Endothelial cell of umbilical vein (primary cell): ENCODE data around the gene OR10G8. TPM values are rescaled to one million over a fixed set of nuclear protein-coding genes. Genes with fewer than 3 reads are reported as not detected.

Source experiments
- BruUV-seq: library from RNA; stranded (reverse); fragments of 400-500 nt; replicated peaks from 2 replicates; lab custom pipeline; 2021; lab: Mats Ljungman, UMichigan
- CTCF ChIA-PET: fragments of 300-600, 350-600 bp; sonication (Branson Sonifier 250); formaldehyde crosslinking; loops from one replicate; lab custom pipeline; 2021; ENCODE audit warnings: antibody characterized with exemption, inconsistent platforms; lab: Charles Lee
- POLR2A ChIA-PET: fragments of 300-600, 350-600 bp; sonication (Branson Sonifier 250); formaldehyde crosslinking; loops from one replicate; lab custom pipeline; 2021; ENCODE audit warnings: antibody characterized with exemption, inconsistent platforms; lab: Charles Lee
- DNase-seq: peaks from one replicate; pipeline ENCODE4 v3.0.0-alpha.2; 2011; ENCODE audit warnings: low read depth, low spot score
- FAIRE-seq: peaks from 2 replicates; lab custom pipeline; 2011; peaks lifted over from hg19 to GRCh38; lab: Jason Lieb, UNC
- H2AFZ ChIP-seq: 2 replicates; pipeline ENCODE4 v1.6.0; 2012; ENCODE audit warnings: low read depth, low read length, control low read depth, inconsistent platforms
- H3K27ac ChIP-seq: 2 replicates; pipeline ENCODE4 v1.5.1; 2011; ENCODE audit warnings: low read depth, mild to moderate bottlenecking, control low read depth, low read length, moderate library complexity; ENCODE audit not compliant: insufficient read depth
- H3K27me3 ChIP-seq, 2 experiments: 2 replicates each; pipeline versions ENCODE4 v1.6.0 to v1.6.1; 2011; ENCODE audit warnings: low read length in 2 of 2, mixed read lengths in 1 of 2; ENCODE audit not compliant: control insufficient read depth in 2 of 2, insufficient read depth in 2 of 2
- H3K36me3 ChIP-seq, 2 experiments: 2 replicates in 1 of 2; 3 replicates in 1 of 2; pipeline ENCODE4 v1.5.1; 2011; ENCODE audit warnings: low read length in 2 of 2, mild to moderate bottlenecking in 1 of 2, moderate library complexity in 1 of 2; ENCODE audit not compliant: control insufficient read depth in 2 of 2, insufficient read depth in 2 of 2; ENCODE audit errors: extremely low read depth in 1 of 2
- H3K4me1 ChIP-seq: 3 replicates; pipeline ENCODE4 v1.5.1; 2011; ENCODE audit warnings: mild to moderate bottlenecking, low read length; ENCODE audit not compliant: control insufficient read depth, insufficient read depth; ENCODE audit errors: extremely low read depth
- H3K4me2 ChIP-seq: 2 replicates; pipeline ENCODE4 v1.6.1; 2011; ENCODE audit warnings: low read length, control low read depth, mixed read lengths; ENCODE audit not compliant: insufficient read depth
- H3K4me3 ChIP-seq, 3 experiments: fragments of 200-600 bp in 1 of 3; sonication (generic), shearing (Covaris generic) in 1 of 3; replicated peaks in 1 of 3; 2 replicates each; pipeline ENCODE4 v1.5.1; 2011 to 2016; ENCODE audit warnings: control low read depth in 3 of 3, low read length in 3 of 3, mild to moderate bottlenecking in 2 of 3, inconsistent platforms in 1 of 3, low read depth in 1 of 3, moderate library complexity in 1 of 3; ENCODE audit not compliant: insufficient read depth in 1 of 3
- H3K79me2 ChIP-seq: 2 replicates; pipeline ENCODE4 v1.6.0; 2012; ENCODE audit warnings: low read length, inconsistent platforms; ENCODE audit not compliant: control insufficient read depth, insufficient read depth
- H3K9ac ChIP-seq: replicated peaks from 2 replicates; pipeline ENCODE3; 2011; ENCODE audit warnings: low read length, control low read depth; ENCODE audit not compliant: insufficient read depth; ENCODE audit errors: extremely low read depth
- H3K9me1 ChIP-seq: replicated peaks from 3 replicates; pipeline ENCODE4 v1.6.0; 2011; ENCODE audit warnings: mild to moderate bottlenecking, low read length; ENCODE audit not compliant: control insufficient read depth, insufficient read depth; ENCODE audit errors: extremely low read depth
- H3K9me3 ChIP-seq: replicated peaks from 2 replicates; pipeline ENCODE4 v1.5.1; 2012; ENCODE audit warnings: low read length, inconsistent platforms; ENCODE audit not compliant: control insufficient read depth, insufficient read depth
- H4K20me1 ChIP-seq: replicated peaks from 2 replicates; pipeline ENCODE3; 2011; ENCODE audit warnings: mild to moderate bottlenecking, low read length; ENCODE audit not compliant: control insufficient read depth, insufficient read depth; ENCODE audit errors: extremely low read depth
- CTCF ChIP-seq, 2 donors: IDR thresholded peaks; 1 replicate in 1 of 2; 2 replicates in 1 of 2; pipeline ENCODE4 v1.5.1; 2011; ENCODE audit warnings: low read length in 2 of 2, mild to moderate bottlenecking in 2 of 2, moderate library complexity in 2 of 2, control low read depth in 1 of 2, inconsistent platforms in 1 of 2, low read depth in 1 of 2; ENCODE audit not compliant: insufficient read depth in 1 of 2; ENCODE audit errors: extremely low read depth in 1 of 2
- EZH2 ChIP-seq: IDR thresholded peaks from 2 replicates; pipeline ENCODE4 v1.6.1; 2012; ENCODE audit warnings: borderline replicate concordance, low read depth, mild to moderate bottlenecking, moderate library complexity, low read length, inconsistent platforms; ENCODE audit not compliant: severe bottlenecking
- FOS ChIP-seq: IDR thresholded peaks from 2 replicates; pipeline ENCODE4 v1.6.1; 2011; ENCODE audit warnings: mild to moderate bottlenecking, low read length, moderate library complexity, borderline replicate concordance; ENCODE audit not compliant: insufficient read depth
- GATA2 ChIP-seq: IDR thresholded peaks from 2 replicates; pipeline ENCODE4 v1.7.0; 2011; ENCODE audit warnings: low read depth, mild to moderate bottlenecking, moderate library complexity, mixed read lengths, low read length; ENCODE audit not compliant: insufficient read length, insufficient read depth
- JUN ChIP-seq: IDR thresholded peaks from 2 replicates; pipeline ENCODE4 v1.6.1; 2011; ENCODE audit warnings: borderline replicate concordance, low read depth; ENCODE audit not compliant: insufficient read length, insufficient read depth
- MAX ChIP-seq: IDR thresholded peaks from 2 replicates; pipeline ENCODE4 v1.6.1; 2011; ENCODE audit not compliant: insufficient read depth, insufficient read length
- MYC ChIP-seq: IDR thresholded peaks from one replicate; pipeline ENCODE4 v1.6.1; 2011; ENCODE audit warnings: mild to moderate bottlenecking, low read depth, low read length
- POLR2A ChIP-seq: IDR thresholded peaks from 2 replicates; pipeline ENCODE4 v1.6.1; 2012; ENCODE audit warnings: low read depth, mild to moderate bottlenecking, control low read depth, low read length
- POLR2AphosphoS5 ChIP-seq: IDR thresholded peaks from 2 replicates; pipeline ENCODE4 v1.6.1; 2012; ENCODE audit warnings: low read depth, mild to moderate bottlenecking, control low read depth, low read length, moderate library complexity; ENCODE audit not compliant: insufficient read depth
- dilution Hi-C: fragments of 300-500 bp; cut with MboI; formaldehyde crosslinking; loops from one replicate; pipeline ENCODE4 v1.15.0; 2019; ENCODE audit warnings: low sequenced_read_pairs; ENCODE audit not compliant: extremely low pct_ligation_motif_present
- intact Hi-C: fragments of 100-400 bp; cut with micrococcal nuclease; formaldehyde crosslinking; loops from one replicate; pipeline ENCODE4 v1.10.0; 2022
- polyA plus RNA-seq, 4 experiments: library from polyadenylated mRNA; depleted of rRNA in 3 of 4; stranded (reverse) in 3 of 4; unstranded in 1 of 4; fragments of >200 nt; gene quantifications; 2 replicates each; pipeline versions ENCODE4 v1.2.1 to v1.2.3, GENCODE V29; 2011 to 2012; ENCODE audit warnings: missing spikeins in 1 of 4
- total RNA-seq: library from RNA; stranded (reverse); gene quantifications from 2 replicates; pipeline ENCODE4 v1.2.3, GENCODE V29; 2021

OR10G8 gene
- total and polyA plus RNA-seq, 2 donors (not counting 3 experiments of a cell fraction or from before 2014, with no cell fraction given) = not detected

- Histone ChIP-seq H3K9ac (no peak overlapping the region), H3K36me3 (no peaks in the 10 kb centered on the region), H3K4me1 (no peaks in the 10 kb centered on the region), H3K79me2 (no peaks in the 10 kb centered on the region), H3K4me2 (no peak overlapping the region), H3K4me3 (no peak overlapping the region), H4K20me1 (no peaks in the 10 kb centered on the region), H3K9me1 (no peaks in the 10 kb centered on the region), H3K27me3 (no peaks in the 10 kb centered on the region), H3K27ac (no peak overlapping the region), H3K9me3 (no peaks in the 10 kb centered on the region), H2AFZ (no peak overlapping the region)
- FAIRE-seq (no peak), DNase-seq (no peak)
- intact Hi-C loops (no loop called here), dilution Hi-C loops (no loop called here)
- BruUV-seq = no TSS peak
- CTCF ChIA-PET = interaction anchor here (1.3 kb wide), 1 partner anchor 26 kb away, joined by 3 read pairs; no protein-coding TSS in a partner anchor
- TF ChIP-seq MAX (no peak), CTCF (IDR thresholded peaks at IDR 0.05; ENCODE audit: extremely low read depth in 1 of 2, insufficient read depth in 1 of 2, low read depth in 1 of 2, low read length in 2 of 2) (no peak), MYC (no peak), POLR2AphosphoS5 (no peak), JUN (no peak), GATA2 (no peak), FOS (no peak), EZH2 (no peak), POLR2A (no peak)
- POLR2A ChIA-PET = no interaction called here
Measured at GRCh38 chr11:124043420-124043819, 16.8 kb downstream of the OR10G8 start.
